ENCODE data around the gene MBD5.

MBD5 gene

DNA sequence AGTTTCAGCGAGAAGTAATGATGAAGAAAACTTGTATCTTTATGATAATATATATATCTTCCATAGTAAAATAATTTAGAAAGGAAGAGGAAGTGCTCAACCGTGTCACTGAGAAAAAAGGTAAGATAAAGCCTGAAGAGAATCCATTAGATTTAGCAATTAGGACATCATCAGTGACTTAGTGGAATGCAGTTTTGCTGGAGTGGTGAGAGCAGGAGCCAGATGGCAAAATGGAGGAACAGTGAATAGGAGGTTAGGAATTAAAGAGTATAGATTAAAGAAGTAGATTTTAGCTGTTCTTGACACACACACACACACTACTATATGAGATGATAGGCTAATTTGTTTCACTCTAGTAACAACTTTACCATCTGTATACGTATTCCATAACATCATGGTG, 466.5 kb downstream of the MBD5 start:
- no peak for DNase-seq

- no peak for DNase-seq
Observed at GRCh38 chr2:148490840-148491439, 470.0 kb downstream of the MBD5 start.

- DNase-seq = no peak
Observed at GRCh38 chr2:148493822-148494563, 473.1 kb downstream of the MBD5 start.

DNA sequence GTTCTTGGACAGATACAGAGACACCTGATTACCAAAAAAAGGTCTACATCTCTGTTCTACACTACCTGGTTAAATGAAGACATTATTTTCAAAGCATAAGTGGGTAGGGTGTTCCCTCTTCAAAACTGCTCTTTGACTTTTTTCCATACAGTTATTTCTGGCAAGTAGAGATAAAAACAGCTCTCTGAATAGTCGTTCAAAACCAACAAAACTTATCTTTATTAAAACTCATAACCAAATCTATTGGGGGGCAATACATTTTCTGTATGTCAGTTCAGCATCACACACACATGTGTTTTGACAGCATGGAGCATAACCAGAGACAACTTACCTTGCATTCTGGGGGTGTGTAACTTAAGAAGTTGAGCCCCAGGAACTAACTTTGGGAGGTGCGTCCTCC, 474.7 kb downstream of the MBD5 start:
- DNase-seq = no peak

GRCh38 chr2:148501545-148501944, 480.7 kb downstream of the MBD5 start:
- no peak for DNase-seq

- no peak for DNase-seq
Observed at GRCh38 chr2:148503516-148503915, 482.6 kb downstream of the MBD5 start.

DNA sequence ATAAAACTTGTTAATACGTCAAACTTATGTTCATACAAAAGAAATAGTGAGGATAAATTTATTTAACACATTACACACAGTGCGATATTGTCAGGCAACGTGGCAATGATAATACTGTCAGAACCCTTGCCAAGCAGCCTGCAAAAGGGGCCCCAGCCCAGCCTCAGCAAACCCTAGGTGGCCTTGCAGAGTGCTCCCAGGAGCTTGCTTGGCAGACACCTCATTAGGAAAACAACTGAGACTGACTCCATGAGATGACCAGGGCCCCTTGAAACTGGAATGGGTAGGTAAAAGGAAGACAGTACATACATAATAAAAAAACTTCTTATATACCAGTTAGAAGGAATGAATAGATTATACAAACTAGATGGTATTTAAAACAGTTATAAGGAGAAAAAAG, 487.1 kb downstream of the MBD5 start:
- no peak for DNase-seq

DNA sequence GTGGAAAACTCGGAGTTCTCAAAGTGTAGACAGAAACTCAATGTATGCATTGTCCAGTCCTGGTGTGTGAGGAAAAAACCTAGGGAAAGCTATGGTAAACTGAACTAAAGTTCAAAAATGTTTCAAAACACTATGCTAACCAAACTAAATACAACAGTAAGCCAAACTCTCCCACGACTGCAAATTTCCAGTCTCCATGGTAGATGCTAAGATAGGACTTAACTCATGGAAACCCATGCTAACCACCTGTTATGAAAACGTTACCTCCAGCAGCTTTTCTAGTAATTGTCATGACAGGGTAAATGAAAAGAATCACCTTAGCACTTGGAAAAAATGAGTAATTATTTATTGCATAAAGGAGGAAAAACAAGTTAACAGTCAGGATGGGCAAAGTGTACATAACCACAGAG, 488.0 kb downstream of the MBD5 start:
- DNase-seq = no peak

GRCh38 chr2:148509288-148509902, 488.5 kb downstream of the MBD5 start:
- DNase-seq = peak; percentile 93

DNA sequence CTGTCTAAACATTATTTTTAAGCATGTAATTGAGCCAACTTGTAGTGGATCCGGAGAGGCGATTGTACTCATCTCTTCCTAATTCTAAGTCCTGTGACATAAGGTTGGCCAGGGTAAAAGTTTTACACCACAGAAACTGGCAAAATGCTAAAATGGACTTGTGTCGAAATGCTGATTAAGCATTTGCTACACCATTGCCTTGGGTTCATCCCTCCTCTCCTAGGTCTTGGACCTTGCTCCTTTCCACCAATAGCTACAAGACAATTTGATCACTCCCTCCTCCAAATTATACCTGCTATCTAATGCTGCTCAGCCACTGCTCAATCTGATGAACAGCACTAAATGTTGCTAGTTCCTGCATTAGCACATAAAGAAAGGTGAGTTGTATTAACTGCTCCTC, 491.0 kb downstream of the MBD5 start:
- no peak for DNase-seq

DNA sequence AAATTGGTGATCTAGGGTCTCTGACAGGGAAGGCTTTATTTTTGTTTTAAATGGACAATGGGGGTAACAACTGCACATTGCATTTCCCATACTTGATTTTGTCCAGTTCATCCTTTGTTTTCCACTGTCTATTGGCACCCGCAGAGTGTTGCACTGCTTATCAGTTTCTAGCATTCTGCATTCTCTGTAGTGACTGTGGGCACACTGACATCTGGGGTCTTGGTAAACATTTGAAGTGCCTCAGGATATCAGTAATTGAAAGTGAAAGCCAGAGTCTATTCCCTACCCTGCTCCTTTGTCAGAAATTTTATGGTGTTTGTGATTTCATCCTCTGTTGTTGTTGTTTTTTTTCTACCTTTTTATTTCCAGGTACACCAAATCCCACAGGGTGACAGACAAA, 491.6 kb downstream of the MBD5 start:
- DNase-seq = no peak

DNA sequence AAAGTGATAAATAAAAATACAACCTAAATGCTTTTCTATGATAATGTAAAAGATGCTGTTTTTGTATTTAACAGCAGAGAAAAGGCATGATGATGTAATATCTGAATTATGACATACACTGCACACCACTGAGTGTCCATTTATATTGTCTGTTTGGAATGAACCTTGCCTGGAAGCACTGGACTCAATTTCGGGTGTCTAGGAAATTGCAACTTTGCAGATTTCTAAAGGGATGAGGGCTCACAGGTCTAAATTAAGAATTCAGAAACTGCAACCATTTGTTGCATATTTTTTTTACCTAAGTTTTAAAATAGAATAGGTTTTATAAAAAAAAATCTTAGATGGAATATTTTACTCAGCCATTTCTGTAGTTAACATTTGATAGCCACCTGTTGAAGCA, 492.5 kb downstream of the MBD5 start:
- DNase-seq = no peak

DNA sequence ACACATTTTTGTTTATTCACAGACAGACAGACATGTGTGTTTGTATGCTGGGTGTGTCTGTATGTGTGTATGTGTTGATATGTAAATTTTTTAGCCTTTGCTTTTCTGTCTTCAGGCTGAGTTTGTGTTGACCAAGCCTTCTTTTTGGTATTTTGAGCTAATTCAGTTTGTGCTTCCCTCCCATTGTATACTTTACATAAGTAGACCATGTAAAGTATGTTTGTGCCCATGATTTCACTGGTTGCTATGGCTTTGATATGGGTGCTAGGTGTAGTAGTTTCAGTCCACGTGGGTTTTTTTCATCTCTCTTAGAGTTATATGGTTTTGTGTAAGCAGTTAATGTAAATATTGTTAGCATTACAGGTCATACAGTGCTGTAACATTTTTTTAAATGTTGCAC, 494.2 kb downstream of the MBD5 start:
- DNase-seq = no peak

DNA sequence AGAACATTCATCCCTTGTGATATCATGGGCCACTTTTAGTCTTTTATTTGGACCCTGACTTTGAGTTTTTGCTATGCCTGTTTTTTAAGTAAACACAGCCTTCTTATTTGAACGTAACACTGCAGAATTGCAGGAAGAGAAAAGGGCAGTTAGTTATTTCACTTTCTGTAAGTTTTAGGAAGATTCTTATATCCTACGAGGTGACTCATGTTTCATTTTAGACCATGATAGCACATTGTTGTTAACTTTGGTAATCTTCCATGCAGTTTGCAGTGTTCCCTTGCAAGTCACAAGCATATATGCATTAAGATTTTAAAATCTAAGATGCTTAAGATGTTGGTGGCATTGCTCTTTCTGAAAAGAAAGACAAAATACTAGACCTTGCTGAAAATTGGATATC, 495.1 kb downstream of the MBD5 start:
- no peak for DNase-seq

- DNase-seq = no peak
Observed at GRCh38 chr2:148517296-148517695, 496.4 kb downstream of the MBD5 start.

- DNase-seq = no peak
Observed at GRCh38 chr2:148517822-148518221, 496.9 kb downstream of the MBD5 start.

DNA sequence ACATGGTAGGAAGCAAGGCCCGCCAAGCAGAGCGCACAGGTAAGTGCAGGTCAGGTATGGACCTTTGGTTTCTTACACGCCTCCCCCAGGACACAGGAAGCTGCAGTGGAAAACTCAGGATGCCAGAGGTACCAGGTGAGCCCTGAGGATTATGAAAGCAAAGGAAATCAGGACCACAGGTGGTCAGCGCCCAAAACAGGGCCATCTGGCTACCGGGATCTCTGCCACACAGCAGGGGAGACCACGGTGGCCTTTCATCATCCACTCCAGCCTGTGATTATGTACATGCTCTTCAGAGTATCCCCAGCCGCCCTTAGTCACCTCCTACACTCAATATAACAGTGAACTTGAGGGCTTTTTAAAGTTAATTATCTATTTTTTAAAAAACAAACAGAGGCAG, 498.1 kb downstream of the MBD5 start:
- no peak for DNase-seq

DNA sequence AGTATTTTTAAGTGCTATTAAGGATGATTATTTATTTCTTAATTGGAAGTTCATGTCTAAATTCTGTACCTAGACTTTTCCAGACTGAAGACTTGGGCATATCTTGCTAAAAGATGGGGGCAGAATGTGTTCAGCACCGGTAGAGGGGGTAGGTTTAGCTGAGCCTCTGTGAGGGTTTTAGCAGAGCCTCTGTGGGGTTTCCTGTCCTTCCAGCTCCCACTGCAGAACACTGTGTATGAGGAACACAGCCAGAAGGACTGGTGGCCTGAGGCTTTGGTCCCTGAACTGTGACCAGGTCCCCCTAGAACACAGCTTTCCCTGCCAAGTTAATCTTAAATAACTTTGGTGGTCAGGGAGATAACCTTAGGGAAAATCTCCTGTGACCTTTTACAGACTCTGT, 500.3 kb downstream of the MBD5 start:
- no peak for DNase-seq

GRCh38 chr2:148523315-148523714, 502.4 kb downstream of the MBD5 start:
- no peak for DNase-seq

DNA sequence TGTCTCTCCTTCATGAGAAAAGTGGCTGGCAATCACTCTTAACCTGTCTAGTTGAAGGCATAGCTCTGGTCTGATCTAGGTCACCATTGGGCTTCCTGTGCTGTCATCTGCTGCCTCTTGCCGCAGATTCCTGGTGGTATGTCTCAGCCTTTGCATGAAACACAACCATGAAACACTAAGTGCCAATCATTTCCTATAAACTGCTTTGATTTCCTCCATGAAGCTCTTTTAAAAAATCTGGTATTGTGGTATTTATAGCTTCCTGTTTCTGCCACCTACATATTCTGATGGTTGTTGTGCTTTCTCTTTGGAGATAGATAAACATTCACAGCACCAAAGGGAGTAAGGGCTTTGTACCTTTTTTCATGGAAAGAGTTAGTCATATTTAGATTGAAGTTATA, 503.6 kb downstream of the MBD5 start:
- DNase-seq = peak; percentile 76

DNA sequence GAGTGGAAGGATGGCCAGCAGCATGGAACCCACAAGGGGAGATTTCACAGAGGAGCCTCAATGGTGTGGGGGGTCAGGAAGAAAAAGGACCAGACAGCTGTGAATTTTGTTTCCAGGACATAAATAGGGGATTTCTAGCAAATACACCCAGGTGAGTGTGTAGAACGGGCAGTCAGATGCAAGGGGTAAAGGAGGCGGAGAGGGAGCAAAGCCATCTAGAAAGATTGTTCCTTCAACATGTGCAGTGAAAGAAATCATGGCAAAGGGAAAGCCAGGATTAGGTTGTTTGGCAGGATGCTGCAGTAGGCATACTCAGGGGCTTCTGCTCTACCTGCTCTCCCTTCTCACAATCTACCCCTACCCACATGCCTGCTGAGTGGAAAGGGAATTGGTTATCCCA, 504.2 kb downstream of the MBD5 start:
- no peak for DNase-seq

DNA sequence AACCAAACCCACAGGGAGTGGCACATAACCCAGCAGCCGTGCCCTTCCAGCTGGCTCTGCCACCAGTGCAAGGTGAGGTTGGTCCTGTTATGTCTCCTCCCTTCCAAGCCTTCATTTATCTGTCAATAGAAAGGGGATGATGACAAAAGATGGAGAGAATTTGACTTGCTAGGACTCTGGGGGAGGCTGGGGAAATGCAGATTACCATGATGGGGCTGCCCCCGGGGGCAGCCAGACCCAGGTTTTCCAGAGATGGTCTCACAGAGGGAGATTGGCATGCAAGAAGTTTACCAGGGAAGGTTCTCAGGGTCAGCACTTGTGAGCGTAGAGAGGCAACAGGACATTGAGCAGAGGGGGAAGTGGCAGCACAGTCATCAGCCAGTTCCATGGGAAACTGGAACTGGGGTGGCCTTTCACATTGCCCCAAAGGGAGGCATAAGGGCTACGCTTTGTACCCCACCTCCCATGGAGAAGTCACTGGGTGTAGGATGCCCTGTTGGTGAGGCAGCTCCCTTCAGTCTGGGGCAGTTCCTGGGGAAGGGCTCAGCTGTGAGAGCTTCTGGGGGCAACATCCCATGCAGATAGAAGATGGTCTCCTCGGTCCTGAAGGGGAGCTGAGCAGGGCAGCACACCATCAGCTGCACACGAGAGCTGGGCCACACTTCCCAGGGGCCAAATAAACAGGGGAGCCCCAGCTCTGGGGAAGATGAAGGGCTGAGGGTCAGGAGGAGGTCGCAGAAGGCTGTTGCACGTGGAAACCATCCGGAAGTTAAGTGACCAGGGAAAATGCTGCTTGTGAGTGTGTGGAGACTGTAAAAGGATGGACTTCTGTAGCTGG, 505.8 kb downstream of the MBD5 start:
- no peak for DNase-seq

- DNase-seq = no peak
Observed at GRCh38 chr2:148527488-148528340, 506.8 kb downstream of the MBD5 start.
